ENCODE results near the gene NEURL1B.
"Not testable (repeated sequence)": the region's sequence is repeated elsewhere in the genome, so short reads cannot be mapped to it uniquely, and the experiment has no call there.

The NEURL1B gene

DNA sequence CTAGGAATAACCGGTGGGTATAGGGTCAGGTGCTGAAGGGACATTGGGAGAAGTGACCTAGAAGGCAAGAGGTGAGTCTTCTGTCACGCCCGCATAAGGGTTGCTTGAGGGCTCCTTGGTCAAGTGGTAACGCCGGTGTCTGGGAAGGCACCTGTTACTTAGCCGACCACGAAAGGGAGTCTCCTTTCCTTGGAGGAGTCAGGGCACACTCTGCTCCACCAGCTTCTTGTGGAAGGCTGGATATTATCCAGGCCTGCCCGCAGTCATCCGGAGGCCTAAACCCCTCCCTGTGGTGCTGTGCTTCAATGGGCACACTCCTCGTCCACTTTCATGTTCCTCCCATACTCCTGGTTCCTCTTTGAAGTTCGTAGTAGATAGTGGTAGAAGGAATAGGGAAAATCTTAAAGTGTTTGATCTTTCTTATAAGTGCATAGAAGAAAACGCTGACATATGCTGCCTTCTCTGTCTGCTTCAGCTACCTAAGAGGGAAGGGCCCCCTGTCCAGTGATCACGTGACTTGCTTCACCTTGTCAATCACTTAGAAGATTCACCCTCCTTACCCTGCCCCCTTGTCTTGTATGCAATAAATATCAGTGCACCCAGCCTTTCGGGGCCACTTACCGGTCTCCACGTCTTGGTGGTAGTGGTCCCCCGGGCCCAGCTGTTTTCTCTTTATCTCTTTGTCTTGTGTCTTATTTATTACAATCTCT is 16.6 kb downstream of the NEURL1B start:
- not testable (repeated sequence) for DNase-seq (ENCODE audit: low read depth, low spot score)

DNA sequence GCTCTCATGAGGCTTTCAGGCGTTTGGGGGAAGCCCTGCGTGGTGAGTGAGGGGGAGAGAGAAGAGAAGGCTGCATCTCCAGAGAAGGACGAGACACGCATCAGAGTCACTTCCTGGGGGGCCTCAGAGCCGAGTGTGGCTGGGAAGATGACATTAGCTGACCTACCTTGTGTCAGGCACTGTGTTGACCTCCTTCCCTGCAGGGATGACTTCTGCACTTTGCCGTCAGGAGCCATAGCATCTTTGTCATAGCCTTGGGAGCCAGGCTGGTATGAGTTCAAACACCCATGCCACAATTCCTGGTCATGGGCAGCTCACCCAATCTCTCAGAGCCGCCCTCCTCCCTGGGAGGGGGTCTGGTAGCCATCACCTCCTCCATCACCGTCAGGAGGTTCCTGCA is 17.3 kb downstream of the NEURL1B start:
- DNase-seq (ENCODE audit: low read depth, low spot score) = no peak

- DNase-seq (ENCODE audit: low read depth, low spot score) = no peak
Measured at GRCh38 chr5:172658961-172659501, 18.0 kb downstream of the NEURL1B start.

- no peak for DNase-seq (ENCODE audit: low read depth, low spot score)
Measured at GRCh38 chr5:172659570-172659908, 18.5 kb downstream of the NEURL1B start.

DNA sequence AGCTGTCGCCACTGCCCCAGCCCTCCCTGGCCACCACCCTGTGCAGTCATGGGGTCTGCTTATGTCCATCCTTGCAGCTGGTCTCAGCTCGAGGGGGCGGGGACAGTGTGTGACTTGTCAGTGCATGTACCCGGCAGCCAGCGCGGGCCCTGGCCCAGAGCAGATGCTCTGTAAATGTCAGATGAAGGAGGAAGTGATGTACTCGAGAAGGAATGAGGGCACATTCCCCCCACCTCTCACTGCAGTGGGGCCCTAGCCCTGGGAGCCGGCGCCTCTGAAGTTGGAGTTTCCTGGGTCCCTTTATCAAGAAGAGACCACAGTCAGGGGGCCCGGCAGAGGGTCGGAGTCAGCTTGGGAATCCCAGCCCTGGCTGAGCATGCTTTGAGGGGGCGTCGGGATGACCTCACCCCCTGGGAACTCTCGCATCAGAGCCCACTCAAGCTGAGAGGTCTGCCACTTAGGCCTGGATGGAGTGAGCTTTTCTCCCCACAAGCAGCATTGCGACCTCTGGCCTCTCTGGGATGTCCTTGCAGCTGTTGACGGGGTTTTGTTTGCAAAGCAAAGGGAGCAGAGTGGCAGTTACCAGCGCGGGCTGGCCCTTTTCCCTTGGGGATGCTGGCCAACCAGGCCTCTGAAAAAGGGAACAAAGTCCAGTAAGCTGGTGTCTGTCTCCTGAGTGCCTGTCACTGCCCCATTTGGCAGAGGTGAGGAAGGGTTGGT is 19.0 kb downstream of the NEURL1B start:
- no peak for DNase-seq (ENCODE audit: low read depth, low spot score)

- no peak for DNase-seq (ENCODE audit: low read depth, low spot score)
Measured at GRCh38 chr5:172660974-172661373, 19.9 kb downstream of the NEURL1B start.

DNA sequence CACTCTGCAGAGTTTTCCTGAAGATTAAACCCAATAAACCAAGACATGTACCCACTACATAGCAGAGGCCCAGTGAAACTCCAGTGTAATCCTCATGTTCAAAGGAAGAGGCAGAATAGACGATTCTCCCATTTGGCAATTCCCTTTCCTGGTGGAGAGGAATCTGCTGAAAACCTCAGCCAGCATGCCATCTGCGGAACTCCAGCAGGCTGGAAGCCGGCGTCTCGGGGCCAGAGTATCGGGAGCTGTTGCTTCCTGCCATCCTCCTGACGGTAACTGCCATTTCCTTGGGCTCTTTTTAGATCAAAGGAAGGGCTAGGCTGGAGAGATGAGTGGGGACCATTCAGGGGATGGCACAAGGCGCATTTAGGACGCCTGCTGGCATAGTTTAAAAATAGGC is 20.5 kb downstream of the NEURL1B start:
- DNase-seq (ENCODE audit: low read depth, low spot score) = no peak

- DNase-seq (ENCODE audit: low read depth, low spot score) = no peak
Measured at GRCh38 chr5:172662596-172662995, 21.5 kb downstream of the NEURL1B start.

- DNase-seq (ENCODE audit: low read depth, low spot score) = no peak
Measured at GRCh38 chr5:172664018-172664417, 23.0 kb downstream of the NEURL1B start.

GRCh38 chr5:172664681-172665541 is 23.8 kb downstream of the NEURL1B start:
- no peak for DNase-seq (ENCODE audit: low read depth, low spot score)

DNA sequence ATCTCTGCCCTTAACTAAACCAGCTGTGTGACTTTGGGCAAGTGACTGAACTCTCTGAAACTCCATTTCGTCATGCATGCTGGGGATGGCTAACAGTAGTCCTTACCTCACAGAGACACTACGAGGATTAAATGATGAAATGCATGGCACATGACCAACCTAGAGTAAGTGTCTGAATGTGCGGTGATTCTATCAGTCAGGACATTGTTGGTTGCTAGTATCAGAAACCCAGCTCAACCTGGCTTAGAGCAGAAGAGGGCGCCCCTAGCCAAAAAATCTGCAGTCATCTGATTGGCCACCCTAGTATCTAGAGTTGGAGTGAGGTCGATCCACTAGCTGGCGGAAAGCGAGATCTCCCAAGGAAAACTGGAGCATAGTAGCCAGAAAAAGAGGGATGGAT is 25.2 kb downstream of the NEURL1B start:
- DNase-seq (ENCODE audit: low read depth, low spot score) = no peak

- no peak for DNase-seq (ENCODE audit: low read depth, low spot score)
Measured at GRCh38 chr5:172667786-172668593, 26.9 kb downstream of the NEURL1B start.

DNA sequence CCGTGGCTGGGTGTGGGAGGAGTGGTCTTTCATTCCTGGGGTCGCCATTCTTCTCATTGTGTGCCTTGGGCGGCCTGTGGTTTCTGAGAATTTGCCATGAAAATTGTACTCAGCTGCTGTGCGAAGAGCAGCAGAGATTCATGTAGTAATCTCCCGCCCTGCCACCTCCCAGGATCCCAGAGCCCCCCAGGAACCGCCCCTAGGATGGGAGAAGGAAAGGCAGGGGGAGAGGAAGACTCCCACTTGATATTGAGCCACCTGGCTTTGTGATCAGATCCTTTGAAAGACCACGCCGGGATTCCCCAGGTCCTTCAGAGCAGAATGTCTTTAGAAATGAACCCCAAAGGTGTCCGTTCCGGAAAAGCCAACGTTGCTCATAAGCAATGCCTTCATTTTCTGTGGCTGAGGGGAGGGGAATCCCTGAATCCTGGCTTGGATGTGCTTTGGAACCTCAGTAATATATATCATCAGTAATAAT is 27.6 kb downstream of the NEURL1B start:
- DNase-seq (ENCODE audit: low read depth, low spot score) = no peak

DNA sequence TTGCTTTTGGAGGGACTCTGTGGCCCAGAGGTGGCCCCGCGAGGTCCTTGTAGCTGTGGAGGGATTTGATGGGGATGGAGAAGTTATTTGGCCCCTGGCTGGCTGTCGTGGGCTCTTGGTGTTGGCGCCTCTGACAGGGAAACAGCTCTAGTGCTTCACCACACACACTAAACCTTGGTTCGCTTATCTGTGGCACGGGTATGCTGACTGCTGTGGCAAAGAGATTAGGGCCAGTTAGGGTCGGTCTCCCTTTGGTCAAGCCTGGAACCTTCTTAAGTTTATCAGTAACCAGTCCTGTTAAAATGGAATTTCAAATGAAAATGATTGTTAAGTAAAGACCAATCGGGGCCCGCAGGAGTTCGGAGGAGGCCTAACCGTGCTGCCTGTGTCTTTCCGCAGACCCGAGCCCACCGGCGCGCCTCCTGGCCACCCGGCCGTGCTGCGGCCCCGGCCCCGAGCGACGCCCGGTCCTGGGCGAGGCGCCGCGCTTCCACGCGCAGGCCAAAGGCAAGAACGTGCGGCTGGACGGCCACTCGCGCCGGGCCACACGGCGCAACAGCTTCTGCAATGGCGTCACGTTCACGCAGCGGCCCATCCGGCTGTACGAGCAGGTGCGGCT is 28.4 kb downstream of the NEURL1B start:
- DNase-seq (ENCODE audit: low read depth, low spot score) = no peak

DNA sequence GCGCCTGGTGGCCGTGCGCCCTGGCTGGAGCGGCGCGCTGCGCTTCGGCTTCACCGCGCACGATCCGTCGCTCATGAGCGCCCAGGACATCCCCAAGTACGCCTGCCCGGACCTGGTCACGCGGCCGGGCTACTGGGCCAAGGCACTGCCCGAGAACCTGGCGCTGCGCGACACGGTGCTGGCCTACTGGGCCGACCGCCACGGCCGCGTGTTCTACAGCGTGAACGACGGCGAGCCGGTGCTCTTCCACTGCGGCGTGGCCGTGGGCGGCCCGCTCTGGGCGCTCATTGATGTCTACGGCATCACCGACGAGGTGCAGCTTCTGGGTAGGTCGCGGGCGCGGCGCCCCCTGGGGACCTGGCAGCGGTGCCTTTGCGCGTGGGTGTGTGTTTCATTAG is 28.9 kb downstream of the NEURL1B start:
- no peak for DNase-seq (ENCODE audit: low read depth, low spot score)

- no peak for DNase-seq (ENCODE audit: low read depth, low spot score)
Measured at GRCh38 chr5:172670444-172670843, 29.4 kb downstream of the NEURL1B start.

- no peak for DNase-seq (ENCODE audit: low read depth, low spot score)
Measured at GRCh38 chr5:172671091-172671490, 30.0 kb downstream of the NEURL1B start.

DNA sequence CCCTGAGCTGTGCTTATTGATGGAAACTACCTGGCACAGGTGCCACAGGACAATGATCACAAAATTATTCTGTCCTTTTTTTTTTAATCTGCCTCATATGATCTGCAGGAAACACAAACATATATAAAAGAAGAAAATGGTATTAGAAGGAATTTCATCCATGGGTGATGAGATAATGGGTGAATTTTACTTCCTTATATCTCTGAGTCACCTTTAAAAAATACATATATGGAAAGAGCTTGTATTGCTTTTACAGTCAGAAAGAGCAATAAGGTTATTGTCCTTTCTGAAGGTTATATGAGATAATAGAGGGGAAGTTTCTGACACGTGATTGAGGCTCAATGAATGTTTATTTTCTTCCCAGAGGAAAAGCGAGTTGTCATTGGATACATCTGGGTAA is 31.6 kb downstream of the NEURL1B start:
- no peak for DNase-seq (ENCODE audit: low read depth, low spot score)

DNA sequence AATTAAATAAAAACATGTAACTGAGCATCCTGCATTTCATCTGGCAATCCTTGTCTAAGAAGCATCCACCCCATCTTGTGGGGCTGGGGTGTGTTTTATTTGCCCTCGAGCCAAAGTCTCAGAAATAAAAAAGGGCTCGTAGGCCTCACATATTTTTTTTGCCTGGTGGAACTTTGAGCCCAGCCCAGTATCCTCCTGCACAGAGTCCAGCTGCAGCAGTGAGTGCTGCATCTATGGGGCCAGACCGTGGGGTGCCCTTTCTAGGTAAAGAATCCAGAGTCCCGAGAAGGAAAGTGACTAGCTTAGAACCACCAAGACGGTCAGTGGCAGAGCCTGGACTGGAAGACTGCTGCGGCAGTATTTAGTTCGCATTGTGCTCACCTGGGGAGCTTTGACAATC is 33.1 kb downstream of the NEURL1B start:
- no peak for DNase-seq (ENCODE audit: low read depth, low spot score)

DNA sequence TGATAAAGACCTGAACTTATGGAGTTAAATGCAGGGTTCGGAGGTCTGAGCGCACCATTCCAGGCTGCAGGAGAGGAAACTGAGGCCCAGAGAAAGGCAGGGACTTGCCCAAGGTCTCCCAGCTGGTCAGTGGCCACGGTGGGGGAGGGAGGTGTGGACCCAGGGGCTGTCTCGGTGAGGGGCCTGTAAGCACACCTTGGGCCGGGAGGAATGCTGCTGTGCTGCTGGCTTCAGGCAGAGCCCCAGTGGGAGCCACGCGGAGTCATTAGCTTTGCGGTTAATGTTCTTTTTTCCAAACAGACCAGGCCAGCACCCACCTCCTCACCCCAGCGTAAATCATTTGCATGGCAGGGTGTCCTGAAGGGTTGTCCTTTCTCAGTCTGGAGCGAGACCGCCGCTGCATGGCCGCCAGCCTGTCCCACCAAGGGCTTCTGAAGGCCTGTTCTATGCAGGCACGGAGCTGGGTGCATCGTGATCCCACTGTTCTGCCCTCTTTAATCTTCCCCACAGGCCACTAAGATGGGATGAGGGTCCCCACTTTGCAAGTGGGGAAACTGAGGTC is 35.9 kb downstream of the NEURL1B start:
- no peak for DNase-seq (ENCODE audit: low read depth, low spot score)
